Colonic mucosa (tissue), 4 donors: ENCODE data around the gene DAAM1. TPM values are rescaled to one million over a fixed set of nuclear protein-coding genes. Genes with fewer than 3 reads are reported as not detected.

Experiments
- DNase-seq: peaks from one replicate; pipeline ENCODE4 v3.0.0-alpha.2; 2020
- H3K27ac ChIP-seq: fragments of 200-600 bp; one replicate; pipeline ENCODE4 v1.8.0; 2021
- H3K27me3 ChIP-seq: fragments of 200-600 bp; one replicate; pipeline ENCODE4 v1.8.0; 2021
- H3K36me3 ChIP-seq: fragments of 200-600 bp; one replicate; pipeline ENCODE4 v1.8.0; 2021
- H3K4me1 ChIP-seq: fragments of 200-600 bp; one replicate; pipeline ENCODE4 v1.8.0; 2021; ENCODE audit warnings: mild to moderate bottlenecking
- H3K4me3 ChIP-seq: fragments of 200-600 bp; one replicate; pipeline ENCODE4 v1.8.0; 2021
- H3K9ac ChIP-seq, 2 donors: one replicate each; pipeline ENCODE4 v1.7.0; 2013; ENCODE audit warnings: control low read depth in 2 of 2, low read depth in 2 of 2, low read length in 2 of 2
- H3K9me3 ChIP-seq: fragments of 200-600 bp; one replicate; pipeline ENCODE4 v1.8.0; 2021
- intact Hi-C: fragments of 100-400 bp; cut with DNase I; formaldehyde crosslinking; loops from one replicate; pipeline ENCODE4 v1.14.1; 2022
- total RNA-seq, 2 donors: library from RNA; stranded (reverse); fragmentation: NEBNext Ultra II Directional in 1 of 2; extraction: Animal tissue kit (Norgen Biotek cat#: 25700) in 1 of 2; gene quantifications; one replicate each; pipeline ENCODE4 v1.2.1, GENCODE V29; 2021
- TF ChIP-seq, protein P1 (sequence below): fragments of 200-600 bp; IDR thresholded peaks from one replicate; pipeline ENCODE4 v1.8.0; 2022; ENCODE audit warnings: antibody characterized with exemption, mild to moderate bottlenecking
- donor health status: healthy.
- donor health status: DM: no; HTN: no; CAD: no.
- donor health status: DM: no; HTN: no; CAD: no.

DAAM1 gene
- total RNA-seq, 2 donors from 2014 or later = 35.0 to 52.4 TPM

DNA sequence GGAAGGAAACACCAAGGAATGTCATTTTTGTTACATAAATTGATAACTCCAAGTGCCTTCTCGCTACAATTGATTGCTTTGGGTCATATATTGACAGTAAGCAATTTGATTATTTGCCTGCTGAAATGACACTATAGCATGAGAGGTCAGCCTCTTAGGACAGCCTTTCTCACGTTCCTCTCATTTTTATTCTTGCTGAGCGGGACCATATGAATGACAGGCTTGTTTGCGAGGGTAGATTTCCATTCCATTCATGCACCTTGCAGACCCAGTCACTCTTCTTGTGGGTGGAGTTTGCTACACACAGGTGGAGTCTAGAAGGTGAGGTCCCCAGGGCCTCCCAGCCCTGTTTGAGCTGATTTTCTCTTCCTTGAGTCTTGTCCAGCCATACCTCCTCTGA, 27.3 kb downstream of the DAAM1 start:
- no peak overlapping the region for H3K27ac ChIP-seq
- intact Hi-C loops = no loop called here
- no peak overlapping the region for H3K9ac ChIP-seq

DNA sequence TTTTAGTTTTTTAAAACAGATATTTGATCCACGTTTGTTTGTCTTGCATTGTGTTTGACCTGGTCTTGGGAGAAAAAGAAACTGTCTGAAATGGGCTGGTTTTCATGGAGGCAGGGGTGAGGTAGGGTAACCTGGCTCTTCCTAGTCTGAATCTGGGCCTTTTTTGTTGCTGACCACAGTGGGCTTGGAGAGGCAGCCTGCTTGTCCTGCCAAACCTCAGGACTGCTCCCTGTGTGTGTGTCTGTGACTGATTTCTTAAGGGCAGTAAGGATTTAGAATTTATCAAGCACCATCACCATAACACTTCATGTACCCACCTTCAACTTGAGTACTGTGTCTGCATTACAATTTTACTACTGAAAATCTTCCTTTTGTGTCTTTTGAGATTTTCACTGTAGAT, 28.5 kb downstream of the DAAM1 start:
- no peak overlapping the region for H3K27ac ChIP-seq
- H3K4me1 ChIP-seq = no peaks in the 10 kb centered on the region
- no peaks in the 10 kb centered on the region for H3K36me3 ChIP-seq
- no peak overlapping the region for H3K9ac ChIP-seq
- TF ChIP-seq, protein P1, sequence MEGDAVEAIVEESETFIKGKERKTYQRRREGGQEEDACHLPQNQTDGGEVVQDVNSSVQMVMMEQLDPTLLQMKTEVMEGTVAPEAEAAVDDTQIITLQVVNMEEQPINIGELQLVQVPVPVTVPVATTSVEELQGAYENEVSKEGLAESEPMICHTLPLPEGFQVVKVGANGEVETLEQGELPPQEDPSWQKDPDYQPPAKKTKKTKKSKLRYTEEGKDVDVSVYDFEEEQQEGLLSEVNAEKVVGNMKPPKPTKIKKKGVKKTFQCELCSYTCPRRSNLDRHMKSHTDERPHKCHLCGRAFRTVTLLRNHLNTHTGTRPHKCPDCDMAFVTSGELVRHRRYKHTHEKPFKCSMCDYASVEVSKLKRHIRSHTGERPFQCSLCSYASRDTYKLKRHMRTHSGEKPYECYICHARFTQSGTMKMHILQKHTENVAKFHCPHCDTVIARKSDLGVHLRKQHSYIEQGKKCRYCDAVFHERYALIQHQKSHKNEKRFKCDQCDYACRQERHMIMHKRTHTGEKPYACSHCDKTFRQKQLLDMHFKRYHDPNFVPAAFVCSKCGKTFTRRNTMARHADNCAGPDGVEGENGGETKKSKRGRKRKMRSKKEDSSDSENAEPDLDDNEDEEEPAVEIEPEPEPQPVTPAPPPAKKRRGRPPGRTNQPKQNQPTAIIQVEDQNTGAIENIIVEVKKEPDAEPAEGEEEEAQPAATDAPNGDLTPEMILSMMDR = no peak
- H3K9me3 ChIP-seq = no peaks in the 10 kb centered on the region
- DNase-seq = no peak
- no peak overlapping the region for H3K4me3 ChIP-seq
- H3K27me3 ChIP-seq = no peaks in the 10 kb centered on the region
- intact Hi-C loops = no loop called here

More for the DNA sequence above, 27.3 kb downstream of the DAAM1 start:
- DNase-seq = no peak
- Histone ChIP-seq H3K27me3 (no peaks in the 10 kb centered on the region), H3K4me1 (no peaks in the 10 kb centered on the region), H3K4me3 (no peak overlapping the region), H3K36me3 (no peaks in the 10 kb centered on the region), H3K9me3 (no peaks in the 10 kb centered on the region)
- TF ChIP-seq, protein P1 = no peak

DNA sequence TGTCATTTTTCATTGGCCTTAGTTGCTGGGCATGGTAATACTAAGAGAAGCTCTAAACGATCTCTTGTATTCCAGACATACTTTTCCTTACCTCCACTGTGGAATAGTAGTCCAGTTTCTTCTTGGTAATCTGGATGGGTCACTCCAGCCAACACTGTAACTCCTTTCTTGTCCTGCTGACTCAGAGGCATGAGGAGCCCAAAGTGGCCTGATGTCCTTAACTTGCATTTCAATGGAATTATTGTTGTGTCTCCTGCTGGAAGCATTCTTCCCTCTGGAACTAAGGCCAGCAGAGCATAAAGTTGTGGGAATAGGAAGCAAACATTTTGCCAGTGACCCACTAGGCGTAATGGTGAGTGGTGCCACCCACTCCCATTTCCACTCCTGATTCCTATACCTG, 33.1 kb downstream of the DAAM1 start:
- TF ChIP-seq, protein P1 = no peak
- intact Hi-C loops = no loop called here
- H3K27me3 ChIP-seq = no peaks in the 10 kb centered on the region
- H3K36me3 ChIP-seq = no peaks in the 10 kb centered on the region
- no peak overlapping the region for H3K9ac ChIP-seq
- H3K4me1 ChIP-seq = no peaks in the 10 kb centered on the region
- H3K4me3 ChIP-seq = no peak overlapping the region
- no peak for DNase-seq
- H3K27ac ChIP-seq = no peak overlapping the region
- no peaks in the 10 kb centered on the region for H3K9me3 ChIP-seq

DNA sequence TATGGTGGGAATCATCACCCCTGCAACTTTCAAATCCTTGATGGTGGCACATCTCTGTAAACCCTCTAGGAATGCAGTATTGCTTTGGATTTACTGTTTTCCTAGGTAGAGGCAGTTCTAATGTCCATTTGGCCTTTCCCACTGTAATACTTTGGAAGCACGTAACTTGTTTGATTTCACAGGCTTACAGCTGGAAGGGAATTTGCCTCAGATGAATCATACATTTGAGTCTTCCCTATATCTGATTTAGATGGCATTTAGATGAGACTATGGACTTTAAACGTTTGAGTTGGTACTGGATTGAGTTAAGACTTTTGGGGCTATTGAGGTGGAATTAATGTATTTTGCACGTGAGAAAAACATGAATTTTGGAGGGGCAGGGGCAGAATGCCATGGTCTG, 35.9 kb downstream of the DAAM1 start:
- Histone ChIP-seq H3K27ac (no peak overlapping the region), H3K4me1 (no peaks in the 10 kb centered on the region), H3K9ac (no peak overlapping the region), H3K36me3 (no peaks in the 10 kb centered on the region), H3K27me3 (no peaks in the 10 kb centered on the region), H3K9me3 (no peaks in the 10 kb centered on the region), H3K4me3 (no peak overlapping the region)
- TF ChIP-seq, protein P1 = no peak
- intact Hi-C loops = no loop called here
- DNase-seq = no peak

DNA sequence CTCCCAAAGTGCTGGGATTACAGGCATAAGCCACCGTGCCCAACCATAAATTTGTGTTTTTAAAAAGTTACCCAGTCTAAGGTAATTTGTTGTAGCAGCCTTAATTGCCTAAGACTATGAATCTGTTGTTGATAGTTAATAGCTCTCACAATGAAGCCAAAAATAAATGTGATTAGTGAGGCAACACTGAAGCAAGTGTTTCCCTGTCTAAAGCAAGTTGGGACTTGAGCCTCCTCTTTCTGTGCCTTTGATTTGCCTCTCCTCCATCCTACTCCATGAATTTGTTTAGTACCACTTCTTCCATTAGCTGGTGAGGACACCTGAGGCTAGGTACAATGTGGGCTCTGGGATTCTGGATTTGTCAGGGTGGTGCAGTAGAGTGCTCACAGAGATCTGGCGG, 36.8 kb downstream of the DAAM1 start:
- H3K9ac ChIP-seq = no peak overlapping the region
- intact Hi-C loops = no loop called here
- TF ChIP-seq, protein P1 = no peak
- no peaks in the 10 kb centered on the region for H3K36me3 ChIP-seq
- no peaks in the 10 kb centered on the region for H3K27me3 ChIP-seq
- no peaks in the 10 kb centered on the region for H3K9me3 ChIP-seq
- H3K27ac ChIP-seq = no peak overlapping the region
- DNase-seq = no peak
- H3K4me3 ChIP-seq = no peak overlapping the region
- H3K4me1 ChIP-seq = no peaks in the 10 kb centered on the region

DNA sequence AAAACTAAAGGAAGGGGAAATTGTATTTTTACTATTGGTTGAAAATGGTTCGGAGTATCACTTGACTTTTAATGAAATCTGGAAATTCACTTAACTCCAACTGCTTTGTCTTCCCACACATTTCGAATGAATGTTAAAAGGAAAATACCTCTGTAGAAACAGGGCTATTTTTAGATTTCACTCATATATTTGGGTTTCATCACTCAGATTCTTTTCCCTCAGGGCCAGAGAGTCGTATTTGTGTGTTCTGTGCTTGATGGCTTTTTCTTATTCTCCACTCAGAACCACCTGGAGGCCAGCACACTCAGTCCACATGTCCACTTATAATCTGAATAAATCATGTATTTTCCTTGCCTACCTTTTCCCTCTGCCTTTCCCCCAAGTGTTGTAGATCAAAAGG, 40.0 kb downstream of the DAAM1 start:
- no peak overlapping the region for H3K4me3 ChIP-seq
- intact Hi-C loops = no loop called here
- H3K27me3 ChIP-seq = no peaks in the 10 kb centered on the region
- no peaks in the 10 kb centered on the region for H3K4me1 ChIP-seq
- no peak overlapping the region for H3K9ac ChIP-seq
- H3K27ac ChIP-seq = no peak overlapping the region
- DNase-seq = no peak
- TF ChIP-seq, protein P1 = no peak
- no peaks in the 10 kb centered on the region for H3K36me3 ChIP-seq
- H3K9me3 ChIP-seq = no peaks in the 10 kb centered on the region
